Measurements from ENCODE around the gene GAREM1.

GRCh38 chr18:32469190-32469651 lies 1.5 kb downstream of the GAREM1 start:
- no peak for TF ChIP-seq CTCF (IDR thresholded peaks at IDR 0.05)
- no peak for TF ChIP-seq ZNF317 (CRISPR knock-in tag; IDR thresholded peaks at IDR 0.05; ENCODE audit: borderline replicate concordance, low read depth)
- no peak for TF ChIP-seq ATF6 (CRISPR knock-in tag; IDR thresholded peaks at IDR 0.05)
- TF ChIP-seq ATF3 (CRISPR knock-in tag; conservative IDR thresholded peaks at IDR 0.05) = no peak
- no peak for TF ChIP-seq JUN (CRISPR knock-in tag; IDR thresholded peaks at IDR 0.05)
- TF ChIP-seq IRF2 (CRISPR knock-in tag; IDR thresholded peaks at IDR 0.05; ENCODE audit: borderline replicate concordance, low read depth) = no peak
- no peak for TF ChIP-seq HMGA2 (CRISPR knock-in tag; IDR thresholded peaks at IDR 0.05)
- TF ChIP-seq ZNF121 (CRISPR knock-in tag; IDR thresholded peaks at IDR 0.05) = no peak
- TF ChIP-seq AFF4 (CRISPR knock-in tag; IDR thresholded peaks at IDR 0.05; ENCODE audit: borderline replicate concordance) = no peak
- no peak for TF ChIP-seq MAX (CRISPR knock-in tag; IDR thresholded peaks at IDR 0.05)
- TF ChIP-seq USF2 (CRISPR knock-in tag; IDR thresholded peaks at IDR 0.05) = no peak
- TF ChIP-seq ATF2 (CRISPR knock-in tag; IDR thresholded peaks at IDR 0.05; ENCODE audit: borderline replicate concordance, low read depth) = no peak
- TF ChIP-seq ATF1 (CRISPR knock-in tag; IDR thresholded peaks at IDR 0.05) = no peak
